Stimulated activated naive CD4-positive, alpha-beta T cell (primary cell): Measurements from ENCODE around the gene RANGAP1.

Experiments used
- DNase-seq, 6 experiments: peaks; one replicate each; lab custom pipeline; 2025; lab: John Stamatoyannopoulos, UW

The RANGAP1 gene, protein sequence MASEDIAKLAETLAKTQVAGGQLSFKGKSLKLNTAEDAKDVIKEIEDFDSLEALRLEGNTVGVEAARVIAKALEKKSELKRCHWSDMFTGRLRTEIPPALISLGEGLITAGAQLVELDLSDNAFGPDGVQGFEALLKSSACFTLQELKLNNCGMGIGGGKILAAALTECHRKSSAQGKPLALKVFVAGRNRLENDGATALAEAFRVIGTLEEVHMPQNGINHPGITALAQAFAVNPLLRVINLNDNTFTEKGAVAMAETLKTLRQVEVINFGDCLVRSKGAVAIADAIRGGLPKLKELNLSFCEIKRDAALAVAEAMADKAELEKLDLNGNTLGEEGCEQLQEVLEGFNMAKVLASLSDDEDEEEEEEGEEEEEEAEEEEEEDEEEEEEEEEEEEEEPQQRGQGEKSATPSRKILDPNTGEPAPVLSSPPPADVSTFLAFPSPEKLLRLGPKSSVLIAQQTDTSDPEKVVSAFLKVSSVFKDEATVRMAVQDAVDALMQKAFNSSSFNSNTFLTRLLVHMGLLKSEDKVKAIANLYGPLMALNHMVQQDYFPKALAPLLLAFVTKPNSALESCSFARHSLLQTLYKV

DNA sequence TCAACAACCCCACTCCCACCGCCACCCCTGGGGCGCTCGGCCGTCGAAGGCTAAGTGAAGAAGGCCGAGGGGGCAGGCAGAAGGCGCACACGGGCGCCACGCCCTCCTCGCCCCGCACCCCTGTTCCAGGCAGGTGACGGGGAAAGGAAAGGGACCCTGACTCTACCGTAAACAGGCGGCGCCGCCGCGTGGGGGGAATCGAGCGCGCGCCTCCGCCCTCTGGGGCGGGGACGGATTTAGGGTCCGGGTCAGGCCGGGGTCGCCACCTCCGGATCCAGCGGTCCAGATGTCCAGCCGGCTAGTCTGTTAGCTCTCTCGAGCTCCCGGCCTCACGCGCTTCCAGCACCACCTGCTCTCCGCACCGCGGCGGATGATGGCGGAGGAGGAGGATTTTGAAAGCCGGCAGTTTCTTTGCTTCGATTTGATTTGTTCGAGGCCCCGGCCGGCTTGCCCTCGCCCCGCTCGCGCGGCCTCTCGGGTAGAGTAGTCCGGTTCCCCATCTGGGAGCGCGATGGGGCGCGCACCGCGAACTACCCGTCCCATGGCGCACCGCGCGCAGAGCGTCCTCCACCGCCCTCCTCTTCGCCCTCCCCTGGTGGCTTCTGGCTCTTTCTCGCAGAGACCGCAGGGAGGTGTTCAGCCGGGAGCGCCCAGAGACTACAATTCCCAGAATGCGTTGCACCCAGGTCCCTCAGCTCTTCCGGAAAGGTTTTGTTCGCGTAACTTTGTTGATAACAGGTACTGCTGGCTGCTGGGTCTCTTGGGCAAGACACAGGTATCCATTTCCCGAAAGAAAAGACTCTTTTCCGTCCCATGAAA lies at the start of gene RANGAP1:
Gene RANGAP1, minus strand, starts transcription at position 368 of the 819 bp plus-strand sequence. CDS start 5,143 bp downstream, outside the sequence.
- peak; percentile 93 to 99 (median 98) for DNase-seq

DNA sequence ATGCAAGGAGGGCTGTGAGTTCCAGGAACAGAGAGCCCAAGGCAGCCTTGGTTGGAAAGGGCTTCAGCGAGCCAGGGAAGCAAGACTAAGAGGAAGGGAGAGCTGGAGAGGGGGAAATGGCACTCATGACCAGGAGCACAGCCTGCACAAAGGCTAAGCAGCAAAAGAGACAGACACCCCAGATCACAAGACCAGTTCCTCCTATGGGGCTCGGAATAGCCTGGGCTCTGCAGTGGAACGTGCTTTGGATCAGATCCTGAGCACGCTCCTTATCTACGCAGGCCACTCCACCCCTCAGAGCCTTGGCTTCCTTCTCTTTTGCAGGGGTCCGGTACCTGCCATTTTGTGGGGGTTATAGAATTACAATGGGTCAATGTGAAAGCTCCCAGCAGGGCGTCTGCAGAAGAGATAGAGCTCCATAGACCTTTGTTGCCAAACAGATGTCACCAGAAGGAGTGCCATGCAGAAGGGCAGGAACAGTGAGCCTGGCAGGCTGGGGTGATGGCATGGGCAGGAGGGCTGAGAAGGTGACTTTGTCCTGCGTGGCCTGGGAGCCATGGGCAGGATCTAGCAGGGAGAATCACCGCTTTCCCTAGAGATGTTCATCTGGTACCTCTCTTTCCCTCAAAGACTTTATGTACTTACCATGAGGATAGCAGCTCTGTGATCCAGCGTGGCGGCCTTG lies 49.1 kb upstream of the RANGAP1 start:
- DNase-seq, result no peak

DNA sequence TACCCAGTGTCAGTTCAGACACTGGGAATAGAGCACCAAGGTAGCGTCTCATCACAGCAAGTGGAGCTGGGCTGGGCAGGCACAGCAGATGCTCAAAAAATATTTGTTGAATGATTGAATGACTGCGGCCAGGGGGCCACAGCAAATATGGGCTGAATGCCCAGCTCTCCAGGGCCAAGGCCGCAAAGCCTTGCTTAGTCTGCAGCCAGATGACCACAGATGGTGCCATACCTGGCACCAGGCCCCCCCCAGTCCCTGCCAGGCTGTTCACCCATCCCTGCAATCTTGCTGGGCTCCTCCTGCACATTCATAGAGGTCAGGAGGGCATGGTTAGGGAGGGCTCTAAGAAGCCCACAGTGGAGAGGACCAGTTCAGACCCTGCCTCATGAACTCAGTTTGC lies 48.2 kb upstream of the RANGAP1 start:
- no peak for DNase-seq

DNA sequence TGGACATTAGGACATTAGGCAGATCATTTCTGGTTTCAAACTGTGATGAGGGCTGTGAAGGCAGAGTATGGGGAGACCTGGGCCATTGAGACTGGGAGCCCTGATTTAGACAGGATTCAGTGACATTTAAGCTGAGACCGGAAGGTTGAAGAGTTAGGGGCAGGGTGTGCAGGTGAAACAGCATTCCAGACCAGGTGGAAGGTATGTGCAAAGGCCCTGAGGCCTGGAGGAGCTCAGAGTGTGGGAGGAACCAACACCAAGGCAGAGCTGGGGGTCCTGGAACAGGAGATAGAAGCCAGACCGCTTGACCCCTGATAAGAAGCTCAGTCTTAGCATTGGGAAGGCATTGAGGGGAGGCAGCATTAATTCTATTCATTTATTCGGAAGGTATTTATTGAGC lies 47.8 kb upstream of the RANGAP1 start:
- DNase-seq, result no peak

DNA sequence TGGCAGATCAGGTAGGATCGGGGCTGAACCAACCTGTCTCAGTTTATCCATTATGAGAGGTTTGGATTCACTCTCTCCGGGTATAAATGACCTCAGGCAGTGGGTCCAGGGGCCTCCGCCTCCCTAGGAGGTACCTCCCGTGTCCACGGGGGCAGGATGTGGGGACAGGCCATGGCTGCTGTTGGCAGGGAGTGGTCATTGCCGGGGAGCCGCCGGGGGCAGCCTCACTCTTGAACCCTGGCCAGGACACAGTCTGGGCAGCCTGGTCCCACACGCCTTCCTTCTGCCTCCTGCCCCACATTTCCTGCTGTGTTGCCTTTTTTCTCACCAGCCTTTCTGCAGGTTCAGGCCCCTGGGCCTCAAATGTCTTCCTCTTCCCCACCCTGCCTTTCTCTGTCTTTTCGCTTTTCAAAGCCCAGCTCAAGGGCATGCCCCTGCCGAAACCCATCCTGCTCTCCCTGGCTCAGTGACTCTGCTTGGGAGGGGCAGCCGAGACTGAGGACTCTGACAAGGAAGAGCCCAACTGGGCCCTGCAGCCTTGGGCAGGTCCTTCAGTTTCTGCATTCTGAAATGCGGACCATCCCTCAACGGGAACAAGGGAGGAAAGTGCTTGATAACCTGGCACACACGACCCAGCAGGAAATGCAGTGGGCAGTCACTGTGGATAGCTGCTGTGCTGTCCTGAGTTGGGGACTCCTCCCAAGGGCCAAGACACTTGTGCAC lies 46.4 kb upstream of the RANGAP1 start:
- no peak for DNase-seq

DNA sequence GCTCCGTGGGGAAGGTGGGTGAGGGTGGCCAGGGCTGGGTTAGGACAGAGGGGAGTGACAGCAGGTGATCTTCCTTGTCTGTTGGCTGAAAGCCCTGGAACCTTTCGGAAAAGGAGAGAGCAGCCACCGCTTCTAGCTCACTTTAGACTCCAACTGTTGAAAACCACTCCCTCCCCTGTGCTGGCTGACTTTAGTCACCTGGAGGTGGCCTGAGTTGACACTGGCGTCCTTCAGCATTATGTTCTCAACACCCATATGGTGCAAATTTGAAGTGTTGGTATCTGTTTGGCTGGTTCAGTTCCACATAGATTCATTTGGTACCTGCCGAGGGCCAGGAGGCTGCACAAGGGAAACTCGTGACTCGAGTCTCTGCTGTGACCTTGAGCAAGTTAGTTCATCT lies 44.2 kb upstream of the RANGAP1 start:
- DNase-seq, result no peak

DNA sequence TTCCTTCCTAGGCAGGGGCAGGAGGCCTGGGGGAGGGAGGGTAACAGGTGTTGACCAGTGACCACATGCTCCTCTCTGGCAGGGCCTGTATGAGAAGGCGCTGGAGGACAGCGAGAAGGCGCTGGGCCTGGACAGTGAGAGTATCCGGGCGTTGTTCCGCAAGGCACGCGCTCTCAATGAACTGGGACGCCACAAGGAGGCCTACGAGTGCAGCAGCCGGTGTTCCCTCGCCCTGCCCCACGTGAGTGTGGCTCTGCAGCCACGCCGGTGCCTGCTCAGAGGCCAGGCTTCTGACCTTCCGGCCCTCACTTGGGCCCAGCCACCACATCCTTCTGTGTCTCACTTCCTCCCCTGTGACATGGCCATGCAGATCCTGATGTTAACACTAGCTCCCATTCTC lies 41.1 kb upstream of the RANGAP1 start:
- DNase-seq, result no peak

DNA sequence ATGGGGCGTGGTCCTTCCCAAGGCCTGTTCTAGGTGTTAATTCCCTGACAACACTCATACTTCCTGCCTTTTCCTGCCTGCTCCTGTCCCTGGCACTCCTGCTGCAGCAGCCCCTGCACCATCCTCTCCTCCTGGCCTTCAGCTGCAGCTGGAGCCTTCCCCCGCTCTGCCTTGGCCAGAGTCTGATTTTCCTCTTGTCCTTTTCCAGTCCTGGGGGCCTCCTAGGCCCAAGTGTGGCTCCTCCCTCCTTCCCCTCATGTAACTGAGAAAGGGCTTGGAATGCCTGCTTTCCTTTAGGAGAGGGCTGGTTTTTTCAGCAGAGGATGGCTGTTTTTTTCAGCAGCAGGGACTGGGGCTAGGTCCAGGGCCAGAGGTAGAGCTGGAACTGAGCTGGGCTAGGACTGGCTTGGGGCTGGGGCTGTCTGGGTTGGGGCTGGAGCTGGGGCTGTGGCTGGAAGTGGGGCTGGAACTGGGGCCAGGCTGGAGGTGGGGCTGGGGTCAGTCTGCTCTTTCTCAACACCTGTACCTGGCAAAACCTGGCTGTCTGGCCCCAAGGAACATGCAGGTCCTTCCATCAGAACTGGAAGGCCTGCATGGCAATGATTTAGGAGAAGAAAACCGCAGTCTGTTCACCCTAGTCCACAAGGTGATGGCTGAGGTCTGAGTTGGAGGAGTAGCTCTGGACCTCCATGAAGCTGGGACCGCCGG lies 39.0 kb upstream of the RANGAP1 start:
- no peak for DNase-seq

DNA sequence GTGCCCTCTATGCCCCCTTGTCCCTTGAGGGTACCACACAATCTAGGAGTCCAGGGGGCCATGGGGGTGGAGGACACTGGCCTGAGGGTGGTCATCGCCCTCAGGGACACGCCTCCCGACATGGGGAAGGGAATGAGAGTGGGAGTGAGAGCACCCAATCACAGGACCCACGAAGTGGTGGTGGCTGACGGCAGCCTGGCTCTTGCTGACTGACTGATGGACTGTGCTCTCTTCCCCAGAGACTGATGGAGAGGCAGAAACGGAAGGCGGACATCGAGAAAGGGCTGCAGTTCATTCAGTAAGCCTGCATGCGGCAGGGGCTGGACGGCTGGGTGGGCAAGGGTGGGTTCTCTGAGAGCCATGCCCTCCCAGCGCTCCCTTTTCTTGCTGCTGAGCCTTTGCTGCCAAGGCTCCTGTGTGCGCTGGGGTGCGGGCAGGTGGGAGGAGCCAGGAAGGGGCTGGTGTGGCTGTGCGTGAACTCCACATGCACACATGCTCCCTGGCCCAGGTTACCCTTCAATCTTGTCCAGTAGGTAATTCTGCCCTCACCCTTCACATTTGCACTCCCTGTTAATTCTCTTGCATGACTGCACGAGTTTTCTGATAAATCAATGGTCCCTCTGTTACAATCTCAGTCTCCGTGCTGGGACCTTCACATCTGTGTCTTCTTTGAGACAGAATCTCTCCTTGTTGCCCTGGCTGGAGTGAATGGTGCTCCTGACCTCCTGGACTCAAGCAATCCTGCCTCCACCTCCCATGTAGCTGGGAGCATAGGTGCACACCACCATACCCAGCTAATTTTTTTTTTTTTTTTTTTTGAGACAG lies 34.6 kb upstream of the RANGAP1 start:
- no peak for DNase-seq

DNA sequence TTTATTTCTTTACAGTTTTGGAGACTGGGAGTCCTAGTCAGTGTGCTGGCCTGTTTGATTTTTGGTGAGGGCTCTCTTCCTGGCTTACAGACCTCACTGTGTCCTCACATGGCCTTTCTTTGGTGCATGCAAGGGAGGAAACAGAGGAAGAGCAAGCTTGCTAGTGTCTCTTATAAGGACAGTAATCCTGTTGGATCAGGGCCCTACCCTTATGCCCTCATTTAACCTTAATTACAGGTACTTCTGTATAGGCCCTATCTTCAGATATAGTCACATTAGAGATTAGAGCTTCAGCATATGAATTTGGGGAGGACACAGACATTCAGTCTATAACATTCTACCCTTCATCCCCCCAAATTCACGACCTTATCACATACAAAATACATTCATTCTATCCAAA lies 29.6 kb upstream of the RANGAP1 start:
- no peak for DNase-seq

DNA sequence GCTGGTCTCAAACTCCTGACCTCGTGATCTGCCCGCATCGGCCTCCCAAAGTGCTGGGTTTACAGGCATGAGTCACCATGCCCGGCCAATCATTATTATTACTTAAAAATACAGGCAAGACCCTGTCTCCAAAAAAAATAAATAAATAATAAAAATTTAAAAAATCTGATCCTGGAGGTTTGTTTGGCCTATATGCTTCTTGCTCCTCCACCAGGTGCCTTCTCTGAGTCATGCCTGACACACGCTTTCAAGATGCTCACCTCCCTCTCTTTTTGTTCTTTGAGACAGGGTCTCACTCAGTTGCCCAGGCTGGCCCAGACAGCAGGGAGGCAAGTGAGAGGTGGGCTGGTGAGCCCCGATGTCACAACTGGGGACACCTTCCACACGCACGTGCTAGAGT lies 28.8 kb upstream of the RANGAP1 start:
- DNase-seq, result no peak

DNA sequence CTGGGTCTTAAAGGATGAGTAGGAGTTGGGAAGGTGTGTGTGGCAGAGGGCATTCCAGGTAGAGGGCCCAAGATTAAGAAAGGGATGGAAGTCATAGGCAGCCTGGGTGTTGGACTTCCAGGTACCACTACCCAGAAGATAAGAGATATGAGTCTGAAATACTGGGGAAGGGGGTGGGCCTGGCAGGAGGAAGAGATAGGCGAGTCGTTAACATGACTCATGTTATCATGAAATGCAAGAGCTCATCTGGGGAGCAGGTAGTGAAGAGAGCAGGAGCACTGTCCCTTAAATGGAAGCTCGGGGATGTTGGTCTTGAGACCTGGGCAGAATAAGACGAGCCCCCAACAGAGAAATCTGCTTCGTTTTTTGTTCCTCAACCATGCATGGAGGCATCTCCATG lies 25.5 kb upstream of the RANGAP1 start:
- no peak for DNase-seq

DNA sequence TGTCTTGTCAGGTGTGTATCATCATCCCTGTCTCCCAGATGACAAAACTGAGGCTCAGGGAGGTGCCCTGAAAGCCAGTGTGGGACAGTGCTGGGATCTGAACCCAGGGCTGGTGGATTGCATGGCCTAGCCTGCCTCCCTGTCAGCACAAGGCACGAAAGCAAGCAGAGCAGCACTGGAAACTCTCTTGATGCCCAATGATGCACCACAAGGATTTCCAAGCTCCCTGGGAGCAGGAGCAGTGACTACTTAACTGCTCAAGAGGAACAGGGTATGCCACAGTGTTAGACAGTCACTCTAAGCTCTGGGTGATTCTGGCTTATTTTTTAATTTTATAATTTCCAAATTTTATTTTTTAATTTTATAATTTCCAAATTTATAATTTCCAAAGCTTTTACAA lies 24.3 kb upstream of the RANGAP1 start:
- no peak for DNase-seq

DNA sequence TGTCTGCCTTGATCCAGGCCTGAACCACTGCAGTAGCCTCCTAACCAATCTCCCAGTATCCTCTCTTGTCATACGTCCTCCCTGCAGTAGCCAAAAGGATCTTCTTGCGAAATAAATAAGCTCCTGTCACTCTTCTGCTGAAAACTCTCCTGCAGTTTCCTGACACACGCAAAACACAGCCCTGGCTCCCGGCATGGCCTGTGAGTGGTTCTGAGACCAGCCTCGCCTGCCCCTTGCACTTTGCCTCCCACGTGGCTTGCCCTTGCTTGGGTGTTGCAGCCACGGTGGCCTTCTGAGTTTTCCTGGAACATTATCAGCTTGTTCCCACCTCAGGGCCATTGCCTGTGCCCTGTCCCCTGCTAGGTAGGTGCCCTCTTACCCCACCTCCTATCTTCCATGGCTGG lies 22.6 kb upstream of the RANGAP1 start:
- DNase-seq, result no peak

DNA sequence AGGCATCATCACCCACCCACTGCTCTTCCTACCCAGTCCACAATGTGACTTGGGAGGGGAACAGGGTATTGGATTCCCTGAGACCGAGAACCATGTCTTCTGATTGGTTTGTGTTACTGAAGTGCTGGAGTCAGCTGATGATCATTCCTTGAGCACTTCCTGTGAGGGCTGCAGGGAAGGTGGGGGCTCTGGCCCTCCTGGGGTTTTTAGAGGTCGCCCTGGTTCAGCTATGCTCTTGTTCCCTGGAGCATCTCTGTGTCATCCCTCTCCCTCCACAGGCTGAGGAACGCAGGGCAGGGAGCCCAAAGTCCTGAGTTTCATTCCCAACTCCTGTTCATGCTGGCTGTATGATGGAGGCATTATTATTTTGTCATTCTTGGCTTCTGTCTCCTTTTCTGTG lies 22.1 kb upstream of the RANGAP1 start:
- DNase-seq, result no peak

DNA sequence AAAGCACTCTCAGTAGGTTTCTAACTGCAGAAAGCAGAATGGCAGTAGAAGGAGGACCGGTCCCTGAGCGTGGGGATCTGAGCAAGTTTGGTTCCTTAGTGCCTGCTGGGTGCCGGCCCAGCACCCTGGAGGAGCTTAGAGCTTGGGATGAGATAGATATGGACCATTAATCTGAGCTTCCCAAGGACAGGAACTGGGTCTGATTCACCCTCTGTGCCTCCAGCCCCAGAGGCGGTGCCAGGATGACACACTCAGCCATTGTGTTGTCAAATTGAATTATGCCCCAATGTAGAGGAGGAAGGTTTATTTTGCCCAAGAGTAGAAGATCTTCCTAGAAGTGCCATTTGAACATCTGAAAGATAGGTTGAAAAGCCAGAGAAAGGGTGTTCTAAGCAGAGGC lies 19.7 kb upstream of the RANGAP1 start:
- DNase-seq, result no peak

DNA sequence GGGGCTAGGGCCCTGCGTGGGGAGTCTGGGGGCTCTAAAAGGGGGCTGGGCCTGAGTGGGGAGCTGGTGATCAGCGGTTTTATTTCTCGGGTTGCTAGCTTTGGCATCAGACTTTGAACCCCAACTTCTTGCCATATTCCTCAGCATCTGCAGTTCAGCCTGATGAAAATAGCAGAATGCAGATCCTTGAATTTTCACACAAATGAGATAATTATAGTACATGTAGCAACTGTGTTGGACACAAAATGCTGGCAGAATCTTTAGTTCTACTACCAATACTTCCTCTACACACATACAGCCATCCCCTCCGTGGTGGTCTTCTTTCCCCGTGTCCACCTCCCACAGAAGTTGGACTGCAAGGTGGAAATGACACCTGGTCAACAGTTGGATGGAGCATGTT lies 16.8 kb upstream of the RANGAP1 start:
- DNase-seq, result peak in 1 of 6 experiments; percentile 23

DNA sequence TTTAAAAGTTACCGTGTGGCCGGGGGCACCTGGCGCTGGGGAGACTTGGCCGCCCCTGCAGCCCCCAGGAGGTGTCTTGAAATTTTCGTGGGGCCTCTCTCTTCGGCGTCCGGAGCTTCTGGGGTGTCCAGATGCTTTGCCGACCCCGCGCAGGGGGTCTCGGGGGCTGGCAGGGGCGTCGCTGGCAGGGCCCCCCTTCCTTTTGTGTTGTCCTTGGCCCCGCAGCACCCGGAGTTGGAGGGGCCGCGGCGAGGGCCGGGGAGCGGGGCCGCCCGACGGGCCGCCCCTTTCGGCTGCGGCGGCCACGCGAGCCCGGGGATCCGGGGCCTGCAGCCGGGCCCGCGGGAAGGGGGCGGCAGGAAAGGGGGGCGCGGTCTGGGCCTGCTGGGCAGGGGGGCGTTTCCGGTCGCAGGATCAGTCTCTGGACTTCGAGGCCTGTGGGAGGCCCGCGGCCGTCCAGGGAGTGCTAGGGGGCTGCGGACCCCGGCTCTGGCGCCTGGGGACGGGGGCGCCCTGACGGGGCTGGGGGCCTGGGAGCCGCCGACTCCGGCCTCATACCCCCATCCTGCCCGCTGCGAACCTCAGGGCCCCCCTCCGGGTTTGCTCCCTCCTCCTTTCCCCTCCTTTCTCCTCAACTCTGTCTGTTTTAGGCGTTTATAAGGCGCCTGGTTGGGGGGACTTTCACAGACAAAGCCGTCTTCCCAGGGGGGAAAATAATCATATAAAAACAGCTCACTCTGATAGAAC lies 16.2 kb upstream of the RANGAP1 start:
- DNase-seq, result peak in 3 of 6 experiments; percentile 4 to 31 (median 17)
